ENCODE results near the gene AHCYL2.
"Not testable (repeated sequence)": the region's sequence is repeated elsewhere in the genome, so short reads cannot be mapped to it uniquely, and the experiment has no call there.

AHCYL2 gene

DNA sequence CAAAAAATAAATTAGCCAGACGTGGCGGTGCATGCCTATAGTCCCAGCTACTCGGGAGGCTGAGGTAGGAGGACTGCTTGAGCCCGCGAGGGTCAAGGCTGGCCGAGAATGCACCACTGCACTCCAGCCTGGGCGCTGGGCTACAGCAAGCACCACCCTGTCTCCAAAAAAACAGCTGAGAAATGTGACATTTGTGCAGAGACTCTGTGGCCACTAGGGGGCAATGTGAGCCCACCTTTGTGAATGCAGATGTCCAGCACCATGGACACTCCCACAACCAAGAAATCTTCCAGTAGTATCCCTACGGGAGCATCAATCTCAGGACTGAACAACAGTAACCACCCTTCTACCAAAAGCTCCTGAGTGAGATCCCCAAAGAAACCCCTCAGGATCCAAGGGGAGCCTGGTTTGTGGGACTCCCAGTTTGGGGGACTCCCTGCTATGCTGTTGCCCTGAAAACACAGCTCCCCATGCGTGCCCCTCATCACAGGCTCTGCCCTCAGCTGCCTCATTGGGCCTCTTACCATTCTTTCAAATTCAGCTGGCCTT is 6.2 kb upstream of the AHCYL2 start:
- Histone ChIP-seq H4K20me1 (ENCODE audit: insufficient read depth, low read length, poor library complexity, severe bottlenecking) (no peaks in the 10 kb centered on the region), H3K27me3 (ENCODE audit: insufficient read depth, low read length, poor library complexity, severe bottlenecking) (no peaks in the 10 kb centered on the region), H3K36me3 (ENCODE audit: insufficient read depth, low read length) (no peaks in the 10 kb centered on the region), H3F3A (ENCODE audit: low read depth) (no peaks in the 10 kb centered on the region), H3K9me2 (replicated peaks; ENCODE audit: low read depth, low read length) (no peaks in the 10 kb centered on the region), H3K9me3 (ENCODE audit: insufficient read depth, low read depth, low read length) (no peaks in the 10 kb centered on the region), H3K4me2 (ENCODE audit: low read depth, low read length, poor library complexity, severe bottlenecking) (peak overlapping the region; percentile 35), H3K4me3 (ENCODE audit: low read length, poor library complexity, severe bottlenecking) (no peak overlapping the region), H3K4me1 (ENCODE audit: insufficient read depth, low read length, poor library complexity, severe bottlenecking) (no peaks in the 10 kb centered on the region), H2AFZ (ENCODE audit: low read length) (peak overlapping the region; percentile 65), H3K9ac (ENCODE audit: low read depth, low read length, poor library complexity, severe bottlenecking) (no peak overlapping the region), H3K79me2 (ENCODE audit: insufficient read depth, low read length) (no peaks in the 10 kb centered on the region)
- TF ChIP-seq EZH2phosphoT487 (IDR thresholded peaks at IDR 0.05; ENCODE audit: borderline replicate concordance): no peak
- peak; percentile 95 for TF ChIP-seq CTCF (conservative IDR thresholded peaks at IDR 0.05; ENCODE audit: low read length)

- H3K9me2 ChIP-seq (replicated peaks; ENCODE audit: low read depth, low read length); H3K79me2 ChIP-seq (ENCODE audit: insufficient read depth, low read length); H3F3A ChIP-seq (ENCODE audit: low read depth); H2AFZ ChIP-seq (ENCODE audit: low read length); H3K9ac ChIP-seq (ENCODE audit: low read depth, low read length, poor library complexity, severe bottlenecking); H3K4me1 ChIP-seq (ENCODE audit: insufficient read depth, low read length, poor library complexity, severe bottlenecking); H3K27me3 ChIP-seq (ENCODE audit: insufficient read depth, low read length, poor library complexity, severe bottlenecking); H3K36me3 ChIP-seq (ENCODE audit: insufficient read depth, low read length); H3K9me3 ChIP-seq (ENCODE audit: insufficient read depth, low read depth, low read length); H3K4me2 ChIP-seq (ENCODE audit: low read depth, low read length, poor library complexity, severe bottlenecking); H4K20me1 ChIP-seq (ENCODE audit: insufficient read depth, low read length, poor library complexity, severe bottlenecking); H3K4me3 ChIP-seq (ENCODE audit: low read length, poor library complexity, severe bottlenecking): not testable (repeated sequence)
Observed at GRCh38 chr7:129219166-129219565, 5.7 kb upstream of the AHCYL2 start.

- no peaks in the 10 kb centered on the region for H3F3A ChIP-seq (ENCODE audit: low read depth)
- no peaks in the 10 kb centered on the region for H3K9me3 ChIP-seq (ENCODE audit: insufficient read depth, low read depth, low read length)
- peaks cover 17% of the 10 kb centered on the region; the same call in 1 of the 2 replicates for H3K79me2 ChIP-seq (ENCODE audit: insufficient read depth, low read length)
- peaks cover 21% of the 10 kb centered on the region for H3K4me1 ChIP-seq (ENCODE audit: insufficient read depth, low read length, poor library complexity, severe bottlenecking)
- no peaks in the 10 kb centered on the region for H3K9me2 ChIP-seq (replicated peaks; ENCODE audit: low read depth, low read length)
- TF ChIP-seq CTCF (conservative IDR thresholded peaks at IDR 0.05; ENCODE audit: low read length): no peak
- TF ChIP-seq EZH2phosphoT487 (IDR thresholded peaks at IDR 0.05; ENCODE audit: borderline replicate concordance): no peak
- no peak overlapping the region for H3K4me3 ChIP-seq (ENCODE audit: low read length, poor library complexity, severe bottlenecking)
- H2AFZ ChIP-seq (ENCODE audit: low read length): peak overlapping the region; percentile 11; the same call in 1 of the 2 replicates
- no peak overlapping the region for H3K9ac ChIP-seq (ENCODE audit: low read depth, low read length, poor library complexity, severe bottlenecking)
- H3K36me3 ChIP-seq (ENCODE audit: insufficient read depth, low read length): no peaks in the 10 kb centered on the region
- no peaks in the 10 kb centered on the region for H4K20me1 ChIP-seq (ENCODE audit: insufficient read depth, low read length, poor library complexity, severe bottlenecking)
- no peak overlapping the region for H3K4me2 ChIP-seq (ENCODE audit: low read depth, low read length, poor library complexity, severe bottlenecking)
- H3K27me3 ChIP-seq (ENCODE audit: insufficient read depth, low read length, poor library complexity, severe bottlenecking): no peaks in the 10 kb centered on the region
Observed at GRCh38 chr7:129222064-129222463, 2.8 kb upstream of the AHCYL2 start.

All from Loucy (cell line).